ENCODE data around the gene OR2V1. TPM values are rescaled to one million over a fixed set of nuclear protein-coding genes. Genes with fewer than 3 reads are reported as not detected.
A peak's percentile ranks its signal among the peaks of the same experiment; 100 is the strongest.

Gene OR2V1
- total and polyA plus RNA-seq, 2 experiments from 2014 or later, result not detected

DNA sequence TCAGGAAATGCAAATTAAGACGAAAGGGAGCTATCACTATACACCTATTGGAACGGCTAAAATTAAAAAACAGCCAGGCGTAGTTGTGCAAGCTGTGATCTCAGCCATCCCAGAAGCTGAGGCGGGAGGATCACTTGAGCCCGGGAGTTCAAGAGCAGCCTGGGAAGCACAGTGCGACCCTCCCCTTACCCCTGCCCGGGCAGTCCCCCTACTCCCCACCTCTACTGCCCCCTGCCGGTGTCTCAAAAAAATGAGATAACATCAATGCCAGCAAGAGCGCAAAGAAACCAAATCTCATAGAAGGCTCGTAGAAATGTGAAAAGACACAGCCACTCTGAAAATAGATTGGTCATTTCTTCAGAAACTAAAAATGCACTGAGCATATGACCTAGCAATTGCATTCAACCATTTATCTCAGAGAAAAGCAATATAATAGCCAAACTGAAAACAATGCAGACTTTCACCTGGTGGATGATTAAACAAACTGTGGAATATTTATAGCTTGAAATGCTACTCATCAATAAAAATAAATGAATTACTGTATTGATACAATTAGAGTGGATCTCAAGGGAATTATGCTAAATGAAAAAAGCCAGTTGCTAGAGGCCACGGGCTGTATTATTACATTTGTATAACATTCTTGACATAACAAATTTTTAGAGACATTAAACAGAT is 37.0 kb upstream of the OR2V1 start:
- peaks cover 24% of the 10 kb centered on the region for H3K4me1 Mint-ChIP-seq
- H3K9me3 Mint-ChIP-seq, result peaks cover 3% of the 10 kb centered on the region; the same call in 1 of the 3 replicates
- H3K36me3 ChIP-seq (ENCODE audit: insufficient read depth), result no peaks in the 10 kb centered on the region
- peak overlapping the region; percentile 81 for H3K4me3 Mint-ChIP-seq
- H3K27me3 Mint-ChIP-seq (ENCODE audit: insufficient read depth, low read depth, poor library complexity), result peaks cover 62% of the 10 kb centered on the region
- H3K4me2 ChIP-seq, result peak overlapping the region; percentile 81
- no peaks in the 10 kb centered on the region for H3K9me2 ChIP-seq (ENCODE audit: insufficient read depth)
- no peak overlapping the region for H3K27ac Mint-ChIP-seq
- peaks cover 31% of the 10 kb centered on the region for H3K27me3 ChIP-seq (ENCODE audit: insufficient read depth)
- H3F3A ChIP-seq (replicated peaks; ENCODE audit: low read depth), result peaks cover 3% of the 10 kb centered on the region; the same call in 1 of the 2 replicates
- H3K79me2 ChIP-seq (replicated peaks; ENCODE audit: insufficient read depth), result no peaks in the 10 kb centered on the region
- peak; percentile 33 for ATAC-seq
- no peaks in the 10 kb centered on the region for H4K20me1 ChIP-seq (replicated peaks; ENCODE audit: insufficient read depth)
- TF ChIP-seq CTCF (conservative IDR thresholded peaks at IDR 0.05; ENCODE audit: low read depth in 2 of 2), result peak; percentile 81 to 87
- TF ChIP-seq JUNB (IDR thresholded peaks at IDR 0.05; ENCODE audit: unreplicated experiment), result no peak
- H3K4me1 ChIP-seq (ENCODE audit: insufficient read depth), result peaks cover 4% of the 10 kb centered on the region
- peak overlapping the region; percentile 61 for H3K4me3 ChIP-seq
- DNase-seq (ENCODE audit: low spot score), result peak; percentile 94
- H3K36me3 Mint-ChIP-seq (ENCODE audit: low read depth), result no peaks in the 10 kb centered on the region
- no peak overlapping the region for H2AFZ ChIP-seq
- H3K27ac ChIP-seq (ENCODE audit: low read depth), result no peak overlapping the region

GRCh38 chr5:181166812-181167733 is 36.1 kb upstream of the OR2V1 start:
- H3K4me1 Mint-ChIP-seq, result peaks cover 24% of the 10 kb centered on the region
- no peak overlapping the region for H3K27ac Mint-ChIP-seq
- Histone ChIP-seq H4K20me1 (replicated peaks; ENCODE audit: insufficient read depth) (no peaks in the 10 kb centered on the region), H3K27me3 (ENCODE audit: insufficient read depth) (peaks cover 28% of the 10 kb centered on the region), H3K9me2 (ENCODE audit: insufficient read depth) (no peaks in the 10 kb centered on the region; the same call in 1 of the 2 replicates), H2AFZ (no peak overlapping the region), H3K27ac (ENCODE audit: low read depth) (no peak overlapping the region), H3K79me2 (replicated peaks; ENCODE audit: insufficient read depth) (no peaks in the 10 kb centered on the region), H3K4me2 (no peak overlapping the region), H3F3A (replicated peaks; ENCODE audit: low read depth) (peaks cover 3% of the 10 kb centered on the region; the same call in 1 of the 2 replicates), H3K4me1 (ENCODE audit: insufficient read depth) (peaks cover 4% of the 10 kb centered on the region), H3K36me3 (ENCODE audit: insufficient read depth) (no peaks in the 10 kb centered on the region), H3K4me3 (no peak overlapping the region)
- H3K36me3 Mint-ChIP-seq (ENCODE audit: low read depth), result no peaks in the 10 kb centered on the region
- no peak for ATAC-seq
- H3K4me3 Mint-ChIP-seq, result peak overlapping the region; percentile 81; the same call in 2 of the 3 replicates
- peaks cover 62% of the 10 kb centered on the region for H3K27me3 Mint-ChIP-seq (ENCODE audit: insufficient read depth, low read depth, poor library complexity)
- H3K9me3 Mint-ChIP-seq, result peaks cover 3% of the 10 kb centered on the region; the same call in 1 of the 3 replicates
- no peak for DNase-seq (ENCODE audit: low spot score)
- TF ChIP-seq ZNF331 (CRISPR knock-in tag; IDR thresholded peaks at IDR 0.05; ENCODE audit: low read depth) (no peak), EZH2 (IDR thresholded peaks at IDR 0.05; ENCODE audit: low read depth, unreplicated experiment) (no peak)
